ENCODE results near the gene GAPVD1.

GRCh38 chr9:125325826-125326225 is 64.2 kb downstream of the GAPVD1 start:
- TF ChIP-seq CTCF (conservative IDR thresholded peaks at IDR 0.05) (no peak), EZH2 (IDR thresholded peaks at IDR 0.05; ENCODE audit: low read depth) (no peak)
